ENCODE data around the gene CETN1. TPM values are rescaled to one million over a fixed set of nuclear protein-coding genes. Genes with fewer than 3 reads are reported as not detected.

Gene CETN1
- total RNA-seq, 1 experiment from 2014 or later: not detected

- no peaks in the 10 kb centered on the region for H4K20me1 ChIP-seq (ENCODE audit: insufficient read depth, low read depth, low read length)
- no peak overlapping the region for H3K27ac ChIP-seq (ENCODE audit: low read length)
- H3K27me3 ChIP-seq (ENCODE audit: low read length): no peaks in the 10 kb centered on the region
- H3K36me3 ChIP-seq (ENCODE audit: insufficient read depth, low read length): no peaks in the 10 kb centered on the region
- no peaks in the 10 kb centered on the region for H3K4me1 ChIP-seq (ENCODE audit: low read length)
- H3K9me3 ChIP-seq (ENCODE audit: low read length): no peaks in the 10 kb centered on the region
- H3K9me2 ChIP-seq (replicated peaks; ENCODE audit: insufficient read depth, low read length): no peaks in the 10 kb centered on the region
- no peak overlapping the region for H2AFZ ChIP-seq (ENCODE audit: low read length)
- no peak overlapping the region for H3K9ac ChIP-seq (ENCODE audit: low read length)
- no peak overlapping the region for H3K4me3 ChIP-seq (ENCODE audit: low read length)
- no peak overlapping the region for H3K4me2 ChIP-seq (ENCODE audit: low read depth, low read length, poor library complexity, severe bottlenecking)
- no peaks in the 10 kb centered on the region for H3K79me2 ChIP-seq (ENCODE audit: low read length)
- DNase-seq: no peak
These were observed 6.8 kb upstream of the CETN1 start for GRCh38 chr18:573385-573784.

GRCh38 chr18:574149-574860 lies 5.9 kb upstream of the CETN1 start:
- DNase-seq: no peak
- no peaks in the 10 kb centered on the region for H3K9me2 ChIP-seq (replicated peaks; ENCODE audit: insufficient read depth, low read length)
- H3K4me3 ChIP-seq (ENCODE audit: low read length): no peak overlapping the region
- no peak overlapping the region for H3K9ac ChIP-seq (ENCODE audit: low read length)
- H3K36me3 ChIP-seq (ENCODE audit: insufficient read depth, low read length): no peaks in the 10 kb centered on the region
- H3K79me2 ChIP-seq (ENCODE audit: low read length): no peaks in the 10 kb centered on the region
- H3K27me3 ChIP-seq (ENCODE audit: low read length): no peaks in the 10 kb centered on the region
- no peak overlapping the region for H2AFZ ChIP-seq (ENCODE audit: low read length)
- no peaks in the 10 kb centered on the region for H3K4me1 ChIP-seq (ENCODE audit: low read length)
- H3K4me2 ChIP-seq (ENCODE audit: low read depth, low read length, poor library complexity, severe bottlenecking): no peak overlapping the region
- no peak overlapping the region for H3K27ac ChIP-seq (ENCODE audit: low read length)
- no peaks in the 10 kb centered on the region for H4K20me1 ChIP-seq (ENCODE audit: insufficient read depth, low read depth, low read length)
- H3K9me3 ChIP-seq (ENCODE audit: low read length): no peaks in the 10 kb centered on the region

GRCh38 chr18:574865-575645 lies 5.1 kb upstream of the CETN1 start:
- Histone ChIP-seq H3K9me2 (replicated peaks; ENCODE audit: insufficient read depth, low read length) (no peaks in the 10 kb centered on the region), H3K36me3 (ENCODE audit: insufficient read depth, low read length) (no peaks in the 10 kb centered on the region), H3K4me1 (ENCODE audit: low read length) (no peaks in the 10 kb centered on the region), H3K4me2 (ENCODE audit: low read depth, low read length, poor library complexity, severe bottlenecking) (no peak overlapping the region), H2AFZ (ENCODE audit: low read length) (no peak overlapping the region), H3K27ac (ENCODE audit: low read length) (no peak overlapping the region), H3K9me3 (ENCODE audit: low read length) (no peaks in the 10 kb centered on the region), H4K20me1 (ENCODE audit: insufficient read depth, low read depth, low read length) (no peaks in the 10 kb centered on the region), H3K27me3 (ENCODE audit: low read length) (no peaks in the 10 kb centered on the region), H3K79me2 (ENCODE audit: low read length) (no peaks in the 10 kb centered on the region), H3K4me3 (ENCODE audit: low read length) (no peak overlapping the region), H3K9ac (ENCODE audit: low read length) (no peak overlapping the region)
- DNase-seq: no peak

GRCh38 chr18:576924-577323 lies 3.3 kb upstream of the CETN1 start:
- no peaks in the 10 kb centered on the region for H3K27me3 ChIP-seq (ENCODE audit: low read length)
- H3K79me2 ChIP-seq (ENCODE audit: low read length): no peaks in the 10 kb centered on the region
- H3K27ac ChIP-seq (ENCODE audit: low read length): no peak overlapping the region
- no peak overlapping the region for H2AFZ ChIP-seq (ENCODE audit: low read length)
- H3K9me2 ChIP-seq (replicated peaks; ENCODE audit: insufficient read depth, low read length): no peaks in the 10 kb centered on the region
- no peaks in the 10 kb centered on the region for H3K36me3 ChIP-seq (ENCODE audit: insufficient read depth, low read length)
- H3K4me2 ChIP-seq (ENCODE audit: low read depth, low read length, poor library complexity, severe bottlenecking): no peak overlapping the region
- DNase-seq: no peak
- no peak overlapping the region for H3K9ac ChIP-seq (ENCODE audit: low read length)
- H3K9me3 ChIP-seq (ENCODE audit: low read length): no peaks in the 10 kb centered on the region
- no peaks in the 10 kb centered on the region for H3K4me1 ChIP-seq (ENCODE audit: low read length)
- H3K4me3 ChIP-seq (ENCODE audit: low read length): no peak overlapping the region
- H4K20me1 ChIP-seq (ENCODE audit: insufficient read depth, low read depth, low read length): no peaks in the 10 kb centered on the region

GRCh38 chr18:577643-578375 lies 2.4 kb upstream of the CETN1 start:
- H3K4me2 ChIP-seq (ENCODE audit: low read depth, low read length, poor library complexity, severe bottlenecking): no peak overlapping the region
- no peak for DNase-seq
- H3K79me2 ChIP-seq (ENCODE audit: low read length): no peaks in the 10 kb centered on the region
- no peaks in the 10 kb centered on the region for H3K9me3 ChIP-seq (ENCODE audit: low read length)
- H3K27me3 ChIP-seq (ENCODE audit: low read length): no peaks in the 10 kb centered on the region
- H3K4me3 ChIP-seq (ENCODE audit: low read length): no peak overlapping the region
- no peaks in the 10 kb centered on the region for H4K20me1 ChIP-seq (ENCODE audit: insufficient read depth, low read depth, low read length)
- H3K4me1 ChIP-seq (ENCODE audit: low read length): no peaks in the 10 kb centered on the region
- H2AFZ ChIP-seq (ENCODE audit: low read length): no peak overlapping the region
- no peak overlapping the region for H3K9ac ChIP-seq (ENCODE audit: low read length)
- H3K9me2 ChIP-seq (replicated peaks; ENCODE audit: insufficient read depth, low read length): no peaks in the 10 kb centered on the region
- H3K36me3 ChIP-seq (ENCODE audit: insufficient read depth, low read length): no peaks in the 10 kb centered on the region
- H3K27ac ChIP-seq (ENCODE audit: low read length): no peak overlapping the region

- Histone ChIP-seq H3K9me2 (replicated peaks; ENCODE audit: insufficient read depth, low read length) (no peaks in the 10 kb centered on the region), H3K36me3 (ENCODE audit: insufficient read depth, low read length) (no peaks in the 10 kb centered on the region), H3K4me3 (ENCODE audit: low read length) (no peak overlapping the region), H3K4me2 (ENCODE audit: low read depth, low read length, poor library complexity, severe bottlenecking) (no peak overlapping the region), H4K20me1 (ENCODE audit: insufficient read depth, low read depth, low read length) (no peaks in the 10 kb centered on the region), H2AFZ (ENCODE audit: low read length) (no peak overlapping the region), H3K4me1 (ENCODE audit: low read length) (no peaks in the 10 kb centered on the region), H3K79me2 (ENCODE audit: low read length) (no peaks in the 10 kb centered on the region), H3K9ac (ENCODE audit: low read length) (no peak overlapping the region), H3K27me3 (ENCODE audit: low read length) (no peaks in the 10 kb centered on the region), H3K27ac (ENCODE audit: low read length) (no peak overlapping the region), H3K9me3 (ENCODE audit: low read length) (no peaks in the 10 kb centered on the region)
- DNase-seq: no peak
These were observed 942 bp upstream of the CETN1 start for GRCh38 chr18:579238-579637.

GRCh38 chr18:581096-581495 lies 916 bp downstream of the CETN1 start:
- Histone ChIP-seq H4K20me1 (ENCODE audit: insufficient read depth, low read depth, low read length) (no peaks in the 10 kb centered on the region), H2AFZ (ENCODE audit: low read length) (no peak overlapping the region), H3K4me1 (ENCODE audit: low read length) (no peaks in the 10 kb centered on the region), H3K4me3 (ENCODE audit: low read length) (no peak overlapping the region), H3K9me3 (ENCODE audit: low read length) (no peaks in the 10 kb centered on the region), H3K27me3 (ENCODE audit: low read length) (no peaks in the 10 kb centered on the region), H3K36me3 (ENCODE audit: insufficient read depth, low read length) (no peaks in the 10 kb centered on the region), H3K27ac (ENCODE audit: low read length) (no peak overlapping the region), H3K9ac (ENCODE audit: low read length) (no peak overlapping the region), H3K4me2 (ENCODE audit: low read depth, low read length, poor library complexity, severe bottlenecking) (no peak overlapping the region), H3K9me2 (replicated peaks; ENCODE audit: insufficient read depth, low read length) (no peaks in the 10 kb centered on the region), H3K79me2 (ENCODE audit: low read length) (no peaks in the 10 kb centered on the region)
- DNase-seq: no peak

GRCh38 chr18:582465-582864 lies 2.3 kb downstream of the CETN1 start:
- no peak for DNase-seq
- H3K9me2 ChIP-seq (replicated peaks; ENCODE audit: insufficient read depth, low read length): no peaks in the 10 kb centered on the region
- H3K9me3 ChIP-seq (ENCODE audit: low read length): no peaks in the 10 kb centered on the region
- no peaks in the 10 kb centered on the region for H4K20me1 ChIP-seq (ENCODE audit: insufficient read depth, low read depth, low read length)
- no peaks in the 10 kb centered on the region for H3K27me3 ChIP-seq (ENCODE audit: low read length)
- H3K4me3 ChIP-seq (ENCODE audit: low read length): no peak overlapping the region
- no peak overlapping the region for H3K4me2 ChIP-seq (ENCODE audit: low read depth, low read length, poor library complexity, severe bottlenecking)
- no peak overlapping the region for H3K27ac ChIP-seq (ENCODE audit: low read length)
- no peaks in the 10 kb centered on the region for H3K79me2 ChIP-seq (ENCODE audit: low read length)
- no peaks in the 10 kb centered on the region for H3K4me1 ChIP-seq (ENCODE audit: low read length)
- no peaks in the 10 kb centered on the region for H3K36me3 ChIP-seq (ENCODE audit: insufficient read depth, low read length)
- no peak overlapping the region for H2AFZ ChIP-seq (ENCODE audit: low read length)
- H3K9ac ChIP-seq (ENCODE audit: low read length): no peak overlapping the region

Measured in Karpas-422 (cell line).